Measurements from ENCODE around the gene OR5AC2.

GRCh38 chr3:98039322-98040024 lies 47.5 kb upstream of the OR5AC2 start:
- TF ChIP-seq CTCF (IDR thresholded peaks at IDR 0.05), result peak in 5 of 7 experiments; percentile 71 to 96 (median 86)
- TF ChIP-seq POLR2A (IDR thresholded peaks at IDR 0.05), result no peak
- TF ChIP-seq EP300 (IDR thresholded peaks at IDR 0.05), result no peak
- no peak for TF ChIP-seq POLR2AphosphoS5 (IDR thresholded peaks at IDR 0.05)
